Frontal cortex (tissue), 4 donors: Measurements from ENCODE around the gene NCS1. TPM values are rescaled to one million over a fixed set of nuclear protein-coding genes. Genes with fewer than 3 reads are reported as not detected.
A peak's percentile ranks its signal among the peaks of the same experiment; 100 is the strongest.

Experiments
- DNase-seq, 2 donors: peaks; one replicate each; pipeline ENCODE4 v3.0.0; 2012; ENCODE audit warnings: low spot score in 2 of 2
- FAIRE-seq: peaks from 2 replicates; lab custom pipeline; 2012; peaks lifted over from hg19 to GRCh38; lab: Jason Lieb, UNC
- total RNA-seq: library from RNA; depleted of rRNA; stranded (reverse); fragments of >200 nt; gene quantifications from one replicate; pipeline ENCODE4 v1.2.3, GENCODE V29; 2014
- donor health status: control.
- donor health status: control.
- donor health status: control.

NCS1 gene
- total RNA-seq, 1 donor from 2014 or later: 229 TPM

DNA sequence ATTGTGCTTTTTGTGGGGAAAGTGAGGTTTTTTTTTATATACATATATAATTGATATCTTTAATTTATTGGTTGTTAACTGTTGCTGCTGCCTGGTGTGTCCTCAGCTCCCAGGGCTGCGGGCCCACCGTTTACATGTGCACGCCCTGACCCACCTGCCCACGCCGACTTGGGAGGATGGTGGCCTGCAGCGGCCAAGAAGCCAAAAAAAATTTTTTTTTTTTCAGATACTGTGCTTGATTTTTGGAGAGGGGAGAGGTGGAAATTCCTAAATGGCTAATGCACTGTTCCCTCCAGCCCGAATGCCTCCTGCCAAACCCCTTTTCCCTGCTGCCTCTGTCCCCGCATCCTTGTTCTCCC, 61.4 kb downstream of the NCS1 start:
- DNase-seq: no peak
- FAIRE-seq: no peak

DNA sequence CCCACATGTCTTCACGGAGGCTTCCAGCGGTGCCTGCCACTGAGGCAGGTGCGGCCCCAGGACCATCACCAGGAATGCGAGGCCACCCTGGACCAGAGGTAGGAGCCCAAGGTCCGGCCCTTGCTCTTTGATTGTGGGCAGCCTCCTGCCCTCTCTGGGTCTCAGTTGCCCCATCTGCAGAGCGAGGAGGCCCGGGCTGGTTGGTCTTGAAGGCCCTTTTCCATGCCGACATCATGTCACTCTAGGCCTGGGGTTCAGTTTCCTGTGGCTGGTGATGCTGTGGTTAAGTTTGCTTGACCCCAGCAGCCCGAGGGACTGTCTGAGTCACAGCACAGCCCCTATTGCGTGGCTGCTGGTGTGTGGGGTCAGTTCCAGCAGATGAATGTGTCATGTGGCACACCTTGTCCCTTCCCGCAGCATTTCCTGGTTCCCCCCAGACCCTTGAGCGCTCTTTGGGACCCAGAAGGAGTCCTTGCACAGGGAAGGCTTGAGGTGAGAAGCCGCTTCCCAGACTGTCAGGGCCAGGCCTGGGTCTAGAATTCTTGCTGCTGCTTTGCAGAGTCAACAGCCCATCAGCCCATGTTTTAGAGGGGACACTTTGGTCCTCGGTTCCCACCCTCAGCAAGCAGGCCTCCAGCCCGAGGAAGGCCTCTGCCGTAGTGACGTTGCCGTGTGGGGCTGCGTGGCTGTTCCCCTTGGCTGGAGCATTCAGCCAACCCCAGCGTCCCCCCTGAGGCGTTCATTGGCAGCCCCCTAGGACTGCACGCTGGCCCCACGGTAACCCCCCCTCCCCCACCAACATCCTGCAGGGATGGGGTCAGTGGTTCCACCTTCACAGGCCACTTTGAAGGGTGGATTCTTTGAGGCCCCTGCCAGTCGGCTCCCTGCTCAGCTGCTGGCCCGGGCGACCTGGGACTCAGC, 62.4 kb downstream of the NCS1 start:
- FAIRE-seq: no peak
- DNase-seq: no peak

GRCh38 chr9:130235558-130236435, 63.6 kb downstream of the NCS1 start:
- DNase-seq: peak; percentile 64 to 65
- no peak for FAIRE-seq

DNA sequence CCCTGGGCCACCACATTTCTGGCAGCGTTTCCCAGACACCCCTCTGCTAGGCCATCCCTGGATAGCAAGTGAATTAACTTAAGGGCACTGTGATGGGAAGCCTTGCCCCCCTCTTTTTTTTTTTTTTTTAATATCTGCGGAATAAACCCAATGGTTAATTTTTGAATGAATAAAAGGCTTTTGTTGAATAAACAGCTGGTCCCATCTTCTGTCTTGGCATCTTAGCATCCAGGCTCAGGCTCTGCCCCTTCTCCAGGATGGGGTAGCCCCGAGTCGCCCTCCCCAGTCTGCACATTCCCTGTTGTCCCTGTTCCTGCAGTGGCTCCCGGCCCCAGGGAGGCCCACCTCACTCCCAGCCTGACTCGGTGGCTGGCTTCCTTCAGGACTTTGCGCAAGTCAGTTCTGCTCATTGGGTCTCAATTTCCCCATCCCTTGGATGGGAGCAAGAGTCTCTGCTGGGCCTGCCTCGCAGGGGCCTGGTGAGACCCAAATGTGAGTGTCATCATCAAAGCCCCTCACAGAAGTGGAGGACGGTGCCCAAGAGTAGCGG, 64.3 kb downstream of the NCS1 start:
- FAIRE-seq: no peak
- no peak for DNase-seq

DNA sequence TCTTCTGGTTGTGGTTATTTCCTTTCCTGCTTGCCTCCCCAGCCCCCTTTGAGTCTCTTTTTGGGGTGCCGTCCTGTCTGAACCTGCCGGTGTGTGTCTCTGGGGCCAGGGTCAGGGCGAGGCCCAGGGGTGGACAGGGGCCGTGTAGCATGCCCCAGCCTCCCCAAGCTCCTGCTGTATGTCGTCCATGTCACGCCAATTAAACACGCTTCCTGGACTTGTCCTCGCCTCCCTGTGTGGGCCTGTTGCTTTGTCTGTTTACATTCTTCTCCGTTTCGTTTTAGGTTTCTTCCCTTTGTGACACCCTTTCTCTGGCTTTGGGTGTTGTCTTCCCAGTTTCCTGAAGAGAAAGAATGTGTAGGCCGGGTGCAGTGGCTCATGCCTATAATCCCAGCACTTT, 64.9 kb downstream of the NCS1 start:
- no peak for FAIRE-seq
- no peak for DNase-seq

DNA sequence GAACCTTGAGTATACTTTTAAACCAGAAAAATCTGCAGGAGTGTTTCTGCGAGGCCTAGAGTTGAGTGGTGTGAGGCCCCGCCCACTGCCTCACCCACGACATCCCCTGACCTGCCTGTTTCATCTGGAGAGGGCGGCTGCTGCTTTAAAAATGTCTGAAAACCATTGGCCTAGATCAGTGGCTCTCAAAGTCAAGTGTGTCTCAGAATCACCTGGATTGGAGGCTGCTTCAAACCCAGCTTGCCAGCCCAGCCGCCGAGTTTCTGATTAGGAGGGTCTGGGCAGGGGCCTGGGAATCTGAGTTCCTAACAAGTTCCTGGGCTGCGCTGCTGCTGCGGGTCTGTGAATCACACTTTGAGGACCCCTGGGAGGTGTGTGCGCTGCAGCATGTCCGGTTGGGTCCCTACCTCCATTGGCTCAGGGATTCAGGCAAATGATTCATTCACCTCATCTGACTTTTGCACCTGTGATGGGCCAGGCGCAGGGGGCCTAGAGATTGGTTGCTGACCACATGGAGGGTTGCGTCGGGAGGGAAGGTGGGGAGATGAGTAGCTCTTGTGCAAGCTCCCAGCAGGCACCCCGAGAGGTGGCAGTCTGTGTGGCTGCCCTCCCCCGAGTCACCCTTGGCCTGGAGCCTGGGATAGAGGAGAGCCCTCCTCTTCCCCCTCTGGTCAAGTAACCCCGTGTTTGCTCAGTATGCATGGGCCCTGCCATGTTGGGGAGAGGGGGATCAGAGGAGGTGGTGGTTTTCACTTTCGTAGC, 65.7 kb downstream of the NCS1 start:
- DNase-seq (no peak), FAIRE-seq (no peak)

DNA sequence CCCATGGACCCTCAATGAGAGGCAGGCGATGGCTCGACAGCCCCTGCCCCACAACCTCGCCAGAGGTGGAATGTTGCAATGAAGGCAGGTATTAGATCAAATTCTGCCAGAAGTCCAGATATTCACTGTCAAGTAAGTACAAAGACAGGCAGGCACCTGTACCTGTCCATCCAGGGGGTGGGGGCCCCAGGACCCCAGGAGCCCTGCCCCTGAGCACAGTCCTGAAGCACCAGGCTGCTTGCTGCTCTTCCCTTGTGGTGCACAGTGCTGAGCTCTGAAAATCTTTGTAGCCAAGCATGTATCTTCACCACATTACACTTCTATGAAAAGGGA, 67.1 kb downstream of the NCS1 start:
- DNase-seq (no peak), FAIRE-seq (no peak)

GRCh38 chr9:130239741-130240241, 67.6 kb downstream of the NCS1 start:
- DNase-seq (no peak), FAIRE-seq (no peak)

DNA sequence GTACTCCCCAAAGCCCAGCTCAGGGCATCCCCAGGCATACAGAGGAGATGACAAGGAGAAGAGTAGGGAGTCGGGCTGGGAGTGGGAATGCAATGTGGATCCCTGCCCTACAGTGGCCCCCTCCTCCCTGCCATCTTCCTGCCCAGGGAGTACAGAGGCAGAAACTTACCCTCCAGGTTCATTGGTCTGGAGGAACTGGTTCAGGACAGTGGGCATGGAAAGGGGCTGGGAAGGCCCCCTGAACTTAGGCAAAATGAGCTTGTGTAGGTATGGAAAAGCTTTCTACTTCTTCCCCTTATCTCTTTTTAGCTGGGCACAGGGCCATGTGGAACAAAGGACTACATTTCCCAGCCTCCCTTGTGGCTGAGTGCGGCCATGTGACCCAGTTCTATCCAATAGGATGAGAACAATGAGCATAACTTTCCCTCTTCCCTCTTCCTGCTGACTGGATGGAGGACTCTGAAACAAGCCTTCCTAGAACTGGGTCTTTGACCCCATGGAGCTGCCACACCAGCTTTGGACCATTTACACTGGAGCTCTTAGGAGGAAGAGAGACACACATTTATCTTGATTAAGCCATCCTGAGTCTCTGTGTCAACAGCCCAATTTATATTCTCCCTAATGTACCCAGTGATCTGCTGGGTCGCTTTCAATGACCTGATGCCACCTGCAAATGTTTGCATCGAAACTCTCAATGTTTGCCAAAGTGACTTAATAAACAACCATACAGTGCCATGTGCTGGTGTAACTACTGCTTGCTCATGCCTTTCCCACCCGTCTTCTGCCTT, 68.4 kb downstream of the NCS1 start:
- peak; percentile 55 to 61 for DNase-seq
- no peak for FAIRE-seq

GRCh38 chr9:130241198-130241535, 69.0 kb downstream of the NCS1 start:
- no peak for FAIRE-seq

GRCh38 chr9:130242270-130243014, 70.2 kb downstream of the NCS1 start:
- no peak for DNase-seq
- no peak for FAIRE-seq

More at GRCh38 chr9:130241198-130241535, 69.0 kb downstream of the NCS1 start:
- no peak for DNase-seq

DNA sequence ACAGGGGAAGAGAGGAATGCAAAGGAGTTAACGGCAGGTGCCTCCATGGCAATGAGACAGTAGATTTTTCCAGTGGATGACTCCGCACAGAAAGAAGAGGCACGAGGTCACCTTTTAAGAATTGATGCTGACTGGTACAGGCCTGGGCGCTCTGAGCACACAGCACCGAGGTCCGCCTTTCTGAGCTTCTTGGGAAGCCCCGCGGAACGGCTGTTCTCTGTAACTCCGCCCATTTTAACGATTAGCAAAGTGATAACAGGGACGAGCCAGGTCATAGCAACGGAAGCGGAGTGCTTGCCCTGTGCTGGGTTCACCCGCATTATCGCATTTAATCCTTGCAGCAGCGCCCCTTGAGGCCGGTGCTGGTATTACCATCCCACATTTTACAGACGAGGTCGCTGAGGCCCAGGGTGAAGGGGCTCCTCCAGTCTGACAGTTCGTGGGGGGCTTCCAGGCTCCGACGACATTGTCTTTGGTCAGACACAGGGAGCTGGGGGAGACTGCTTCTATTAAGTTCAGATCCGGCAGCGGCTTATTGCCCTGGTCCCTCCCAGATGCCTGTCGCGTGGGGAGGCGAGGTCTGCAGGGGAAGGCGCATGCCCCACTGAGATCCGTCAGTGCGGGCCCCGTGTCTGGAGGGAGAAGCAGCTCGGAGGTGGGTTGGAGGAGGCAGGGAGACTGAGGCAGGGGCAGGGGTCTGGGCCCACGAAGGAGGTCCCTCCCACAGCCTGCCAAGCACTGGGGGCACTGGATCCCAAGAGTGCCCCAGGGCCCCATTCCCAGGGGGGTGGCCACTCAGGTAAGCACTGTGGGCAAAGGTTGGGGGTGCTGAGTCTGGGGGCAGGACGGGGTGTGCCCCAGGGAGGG, 71.0 kb downstream of the NCS1 start:
- peak in 1 of 2 donors; percentile 72 for DNase-seq
- FAIRE-seq: no peak

GRCh38 chr9:130243882-130244170, 71.6 kb downstream of the NCS1 start:
- no peak for DNase-seq
- no peak for FAIRE-seq

- DNase-seq (no peak), FAIRE-seq (no peak)
Measured at GRCh38 chr9:130244548-130245165, 72.5 kb downstream of the NCS1 start.

- FAIRE-seq: no peak
- DNase-seq: no peak
Measured at GRCh38 chr9:130245474-130245873, 73.3 kb downstream of the NCS1 start.

- FAIRE-seq (no peak), DNase-seq (no peak)
Measured at GRCh38 chr9:130246126-130246525, 73.9 kb downstream of the NCS1 start.
